OCI-LY7 (cell line): ENCODE measurements around the gene ADAMTS17. TPM values are rescaled to one million over a fixed set of nuclear protein-coding genes. Genes with fewer than 3 reads are reported as not detected.

ENCODE experiments used
- BruUV-seq: library from RNA; stranded (reverse); fragments of 400-500 nt; replicated peaks from 2 replicates; lab custom pipeline; 2021; lab: Mats Ljungman, UMichigan
- CTCF ChIA-PET: fragments of 300-600 bp; sonication (Branson Sonifier 250); formaldehyde crosslinking; loops from one replicate; lab custom pipeline; 2022; ENCODE audit warnings: antibody characterized with exemption; ENCODE audit not compliant: unreplicated experiment; lab: Charles Lee
- POLR2A ChIA-PET: fragments of 300-600 bp; sonication (Branson Sonifier 250); formaldehyde crosslinking; loops from one replicate; lab custom pipeline; 2022; ENCODE audit warnings: antibody characterized with exemption; lab: Charles Lee
- DNase-seq: peaks from one replicate; pipeline ENCODE4 v3.0.0-alpha.2; 2015; ENCODE audit warnings: low spot score
- H2AFZ ChIP-seq: fragments of 200-600 bp; sonication (generic), shearing (Covaris generic); 2 replicates; pipeline ENCODE4 v1.6.1; 2014; ENCODE audit warnings: mild to moderate bottlenecking, antibody characterized with exemption, low read length, moderate library complexity
- H3K27ac ChIP-seq: fragments of 200-600 bp; sonication (generic); 2 replicates; pipeline ENCODE4 v1.5.1; 2014; ENCODE audit warnings: mixed run types, low read depth, mild to moderate bottlenecking, moderate library complexity, low read length, inconsistent platforms; ENCODE audit not compliant: poor library complexity, severe bottlenecking
- H3K36me3 ChIP-seq: fragments of 200-600 bp; sonication (generic); 2 replicates; pipeline ENCODE4 v1.6.1; 2014; ENCODE audit warnings: mild to moderate bottlenecking, antibody characterized with exemption, low read length, moderate library complexity, mixed read lengths; ENCODE audit not compliant: insufficient read depth
- H3K4me1 ChIP-seq: fragments of 200-600 bp; sonication (generic); 2 replicates; pipeline ENCODE4 v1.5.1; 2014; ENCODE audit warnings: mild to moderate bottlenecking, low read length; ENCODE audit not compliant: insufficient read depth, poor library complexity, severe bottlenecking
- H3K4me2 ChIP-seq: fragments of 200-600 bp; sonication (generic); 2 replicates; pipeline ENCODE4 v1.6.1; 2014; ENCODE audit warnings: mild to moderate bottlenecking, low read length
- H3K4me3 ChIP-seq: fragments of 200-600 bp; sonication (generic); 2 replicates; pipeline ENCODE4 v1.5.1; 2014; ENCODE audit warnings: mild to moderate bottlenecking, low read depth, low read length; ENCODE audit not compliant: poor library complexity, severe bottlenecking
- H3K79me2 ChIP-seq: fragments of 200-600 bp; sonication (generic); 2 replicates; pipeline ENCODE4 v1.6.1; 2016; ENCODE audit warnings: low read depth, mild to moderate bottlenecking, low read length, moderate library complexity, mixed read lengths; ENCODE audit not compliant: insufficient read depth
- H3K9me2 ChIP-seq: fragments of 200-600 bp; sonication (generic); 2 replicates; pipeline ENCODE4 v1.6.1; 2016; ENCODE audit warnings: mild to moderate bottlenecking, low read length, mixed read lengths; ENCODE audit not compliant: insufficient read depth
- H3K9me3 ChIP-seq: fragments of 200-600 bp; sonication (generic); 2 replicates; pipeline ENCODE4 v1.6.1; 2014; ENCODE audit warnings: mild to moderate bottlenecking, mixed run types, low read length, mixed read lengths
- H4K20me1 ChIP-seq: fragments of 200-600 bp; sonication (generic); 2 replicates; pipeline ENCODE4 v1.6.1; 2014; ENCODE audit warnings: mild to moderate bottlenecking, antibody characterized with exemption, low read length, moderate library complexity, mixed read lengths; ENCODE audit not compliant: insufficient read depth
- EZH2phosphoT487 ChIP-seq: fragments of 200-600 bp; sonication (generic); IDR thresholded peaks from 2 replicates; pipeline ENCODE4 v1.6.1; 2018; ENCODE audit warnings: low read depth, borderline replicate concordance, mild to moderate bottlenecking, mixed run types, antibody characterized with exemption, low read length, moderate library complexity, mixed read lengths
- intact Hi-C: fragments of 100-400 bp; cut with micrococcal nuclease; formaldehyde crosslinking; loops from one replicate; pipeline ENCODE4 v1.10.0; 2022; ENCODE audit not compliant: unreplicated experiment
- total RNA-seq, 2 experiments: library from RNA; depleted of rRNA in 1 of 2; stranded (reverse); fragments of >200 nt in 1 of 2; shearing (Covaris generic) in 1 of 2; gene quantifications; 2 replicates each; pipeline ENCODE4 v1.2.3, GENCODE V29; 2014 to 2022
- TF ChIP-seq, protein P1 (sequence below): fragments of 200-600 bp; sonication (generic); conservative IDR thresholded peaks from 2 replicates; pipeline ENCODE4 v1.5.1; 2014; ENCODE audit warnings: mild to moderate bottlenecking, antibody characterized with exemption, low read length, moderate library complexity, mixed read lengths

Gene ADAMTS17
- total RNA-seq, 2 experiments from 2014 or later: not detected

GRCh38 chr15:100169615-100170290 is 172.0 kb downstream of the ADAMTS17 start:
- ChIA-PET CTCF (no interaction called here), POLR2A (interaction anchor here (0.5 kb wide), 1 partner anchor 41 kb away, joined by 3 read pairs; no protein-coding TSS in a partner anchor)
- H2AFZ ChIP-seq: no peak overlapping the region
- H3K4me2 ChIP-seq: no peak overlapping the region
- no peaks in the 10 kb centered on the region for H3K36me3 ChIP-seq
- TF ChIP-seq EZH2phosphoT487: no peak
- TF ChIP-seq, protein P1, sequence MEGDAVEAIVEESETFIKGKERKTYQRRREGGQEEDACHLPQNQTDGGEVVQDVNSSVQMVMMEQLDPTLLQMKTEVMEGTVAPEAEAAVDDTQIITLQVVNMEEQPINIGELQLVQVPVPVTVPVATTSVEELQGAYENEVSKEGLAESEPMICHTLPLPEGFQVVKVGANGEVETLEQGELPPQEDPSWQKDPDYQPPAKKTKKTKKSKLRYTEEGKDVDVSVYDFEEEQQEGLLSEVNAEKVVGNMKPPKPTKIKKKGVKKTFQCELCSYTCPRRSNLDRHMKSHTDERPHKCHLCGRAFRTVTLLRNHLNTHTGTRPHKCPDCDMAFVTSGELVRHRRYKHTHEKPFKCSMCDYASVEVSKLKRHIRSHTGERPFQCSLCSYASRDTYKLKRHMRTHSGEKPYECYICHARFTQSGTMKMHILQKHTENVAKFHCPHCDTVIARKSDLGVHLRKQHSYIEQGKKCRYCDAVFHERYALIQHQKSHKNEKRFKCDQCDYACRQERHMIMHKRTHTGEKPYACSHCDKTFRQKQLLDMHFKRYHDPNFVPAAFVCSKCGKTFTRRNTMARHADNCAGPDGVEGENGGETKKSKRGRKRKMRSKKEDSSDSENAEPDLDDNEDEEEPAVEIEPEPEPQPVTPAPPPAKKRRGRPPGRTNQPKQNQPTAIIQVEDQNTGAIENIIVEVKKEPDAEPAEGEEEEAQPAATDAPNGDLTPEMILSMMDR: no peak
- no TSS peak for BruUV-seq
- H3K4me3 ChIP-seq: no peak overlapping the region
- no peaks in the 10 kb centered on the region for H3K4me1 ChIP-seq
- H3K27ac ChIP-seq: no peak overlapping the region
- H3K79me2 ChIP-seq: no peaks in the 10 kb centered on the region
- H4K20me1 ChIP-seq: no peaks in the 10 kb centered on the region
- intact Hi-C loops: no loop called here
- H3K9me3 ChIP-seq: peaks cover 14% of the 10 kb centered on the region
- DNase-seq: no peak
- no peaks in the 10 kb centered on the region for H3K9me2 ChIP-seq

- TF ChIP-seq, protein P1: no peak
- TF ChIP-seq EZH2phosphoT487: no peak
- no peak for DNase-seq
- POLR2A ChIA-PET: no interaction called here
- Histone ChIP-seq H2AFZ (no peak overlapping the region), H3K9me2 (no peaks in the 10 kb centered on the region), H3K36me3 (no peaks in the 10 kb centered on the region), H3K27ac (no peak overlapping the region), H3K9me3 (peaks cover 14% of the 10 kb centered on the region), H3K4me2 (no peak overlapping the region), H3K4me3 (no peak overlapping the region), H3K4me1 (no peaks in the 10 kb centered on the region), H4K20me1 (no peaks in the 10 kb centered on the region), H3K79me2 (no peaks in the 10 kb centered on the region)
- intact Hi-C loops: no loop called here
- no TSS peak for BruUV-seq
- CTCF ChIA-PET: interaction anchor here (0.5 kb wide), 1 partner anchor 27 kb away, joined by 3 read pairs; no protein-coding TSS in a partner anchor
Observed at GRCh38 chr15:100168787-100169186, 173.0 kb downstream of the ADAMTS17 start.

DNA sequence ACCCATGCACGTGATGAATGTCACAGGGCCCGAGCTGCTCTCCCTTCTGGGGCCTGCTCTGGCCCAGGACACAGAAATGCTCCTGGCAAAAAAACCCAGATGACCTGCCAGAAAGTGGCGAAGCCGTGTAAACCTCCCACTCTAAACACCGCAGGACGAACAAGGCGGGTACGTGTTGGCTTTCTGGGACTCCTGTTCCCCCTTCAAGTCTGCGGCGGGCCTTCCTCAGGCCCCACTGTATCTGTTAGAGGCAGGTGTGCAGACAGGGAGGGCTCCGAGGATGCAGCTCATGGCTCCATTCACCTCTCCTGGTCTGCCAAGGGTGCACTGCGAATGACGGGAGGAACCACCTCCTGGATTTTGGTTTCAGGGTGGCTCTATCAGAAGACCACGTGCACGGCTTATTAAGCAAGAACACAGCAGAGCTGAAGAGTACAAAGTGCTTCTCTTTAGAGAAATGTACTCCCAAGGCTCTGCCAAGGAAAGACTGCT is 173.8 kb downstream of the ADAMTS17 start:
- Histone ChIP-seq H3K79me2 (no peaks in the 10 kb centered on the region), H3K4me2 (no peak overlapping the region), H3K36me3 (no peaks in the 10 kb centered on the region), H3K27ac (no peak overlapping the region), H3K9me2 (no peaks in the 10 kb centered on the region), H3K4me3 (no peak overlapping the region), H4K20me1 (no peaks in the 10 kb centered on the region), H3K4me1 (no peaks in the 10 kb centered on the region), H3K9me3 (peaks cover 14% of the 10 kb centered on the region), H2AFZ (no peak overlapping the region)
- ChIA-PET POLR2A (no interaction called here), CTCF (interaction anchor here (0.5 kb wide), 1 partner anchor 28 kb away, joined by 3 read pairs; no protein-coding TSS in a partner anchor)
- intact Hi-C loops: no loop called here
- TF ChIP-seq EZH2phosphoT487: no peak
- TF ChIP-seq, protein P1: no peak
- DNase-seq: no peak
- BruUV-seq: no TSS peak
